OCI-M2 (cell line): ENCODE results near the gene BRD9.
"Not testable (repeated sequence)": the region's sequence is repeated elsewhere in the genome, so short reads cannot be mapped to it uniquely, and the experiment has no call there.

Source experiments
- DNase-seq: peaks from one replicate; lab custom pipeline; 2025; ENCODE audit not compliant: unreplicated experiment; lab: John Stamatoyannopoulos, UW

The BRD9 gene

GRCh38 chr5:923281-923873 lies 30.8 kb upstream of the BRD9 start:
- DNase-seq: peak; percentile 24

DNA sequence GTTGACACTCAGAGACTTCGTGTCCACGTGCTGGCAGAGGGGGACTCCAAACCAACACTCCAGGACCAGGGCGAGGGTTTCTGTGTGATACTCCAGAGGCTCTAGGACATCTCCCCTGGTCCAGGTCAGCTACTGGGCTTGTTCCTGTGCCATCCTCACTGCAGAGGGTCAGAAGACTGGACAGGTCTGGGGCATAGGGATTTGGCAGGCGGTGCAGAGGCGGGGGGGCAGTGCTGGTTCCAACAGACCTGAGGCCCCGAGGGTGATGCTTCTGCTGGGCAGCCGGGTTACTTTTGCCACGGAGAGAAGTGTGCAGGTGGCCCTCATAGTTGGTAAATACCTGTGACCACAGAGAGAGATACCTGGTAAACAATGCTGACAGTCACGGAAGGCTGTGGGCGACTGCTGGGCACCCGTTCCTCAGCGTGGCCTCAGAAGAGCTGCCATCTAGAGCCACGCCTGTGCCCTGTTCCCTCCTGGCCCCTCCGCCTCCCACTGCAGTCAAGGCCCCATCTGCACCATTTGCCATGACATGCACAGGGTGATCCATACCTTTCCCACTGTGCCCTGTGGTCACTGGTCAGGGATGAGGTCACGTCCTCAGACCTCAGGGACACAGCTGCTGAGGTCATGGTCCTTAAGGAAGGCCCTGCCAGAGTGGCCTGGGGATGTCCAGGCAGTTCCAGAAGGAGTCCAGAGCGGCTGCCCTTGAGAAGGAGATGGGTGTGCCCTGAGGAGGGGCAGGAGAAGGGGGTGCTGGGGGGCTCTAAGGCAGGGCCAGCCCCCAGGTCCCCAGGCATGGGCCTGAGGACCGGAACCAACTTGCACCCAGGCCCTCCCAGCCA lies 30.1 kb upstream of the BRD9 start:
- DNase-seq: no peak

DNA sequence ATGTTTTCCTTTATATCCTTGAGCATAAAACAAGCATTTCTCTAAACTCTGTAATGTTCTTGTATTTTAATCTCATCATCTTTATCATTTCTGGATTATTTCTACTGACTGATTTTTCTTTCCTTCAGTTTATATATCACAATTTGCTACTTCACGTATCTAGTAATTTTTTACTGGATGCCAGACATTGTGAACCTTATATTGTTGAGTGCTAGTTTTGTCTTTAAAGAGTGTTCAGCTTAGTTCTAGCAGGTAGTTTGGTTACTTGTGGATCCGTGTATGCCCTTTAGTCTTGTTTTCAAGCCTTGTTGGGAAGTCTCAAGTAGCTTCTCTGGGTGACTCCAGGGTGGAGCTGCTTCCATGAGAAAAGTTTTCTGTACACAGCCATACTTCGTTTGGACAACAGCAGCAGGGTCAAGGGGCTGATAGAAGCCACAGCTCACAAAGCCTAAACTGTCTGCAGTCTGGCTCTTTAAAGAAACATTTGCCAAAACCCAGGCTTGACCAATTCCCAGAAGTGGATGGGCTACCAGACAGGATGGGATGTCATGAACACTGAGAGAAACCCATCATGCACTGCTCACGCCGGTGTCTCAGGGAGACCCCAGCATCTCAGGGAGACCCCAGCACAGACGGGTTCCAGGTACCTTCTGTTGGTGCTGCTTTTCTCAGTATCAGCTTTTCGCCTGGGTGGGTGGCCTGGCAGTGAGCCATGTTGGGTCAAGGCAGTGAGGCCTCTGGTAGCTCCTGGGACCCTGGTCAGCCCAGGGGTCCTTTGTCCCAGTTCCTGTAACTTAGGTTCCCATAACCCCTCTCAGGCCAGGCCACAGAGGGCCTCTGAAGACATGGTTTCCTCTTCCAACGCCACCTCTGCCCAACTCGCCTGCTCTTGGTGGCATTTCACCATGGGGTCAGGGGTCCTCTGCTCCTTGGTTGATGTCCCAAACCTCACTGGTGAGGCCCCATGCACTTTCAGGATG lies 29.1 kb upstream of the BRD9 start:
- DNase-seq: no peak

GRCh38 chr5:920321-920720 lies 27.7 kb upstream of the BRD9 start:
- no peak for DNase-seq

- no peak for DNase-seq
These were observed 26.9 kb upstream of the BRD9 start for GRCh38 chr5:919356-920000.

- not testable (repeated sequence) for DNase-seq
These were observed 26.1 kb upstream of the BRD9 start for GRCh38 chr5:918717-919116.

GRCh38 chr5:916441-917293 lies 24.1 kb upstream of the BRD9 start:
- DNase-seq: no peak

DNA sequence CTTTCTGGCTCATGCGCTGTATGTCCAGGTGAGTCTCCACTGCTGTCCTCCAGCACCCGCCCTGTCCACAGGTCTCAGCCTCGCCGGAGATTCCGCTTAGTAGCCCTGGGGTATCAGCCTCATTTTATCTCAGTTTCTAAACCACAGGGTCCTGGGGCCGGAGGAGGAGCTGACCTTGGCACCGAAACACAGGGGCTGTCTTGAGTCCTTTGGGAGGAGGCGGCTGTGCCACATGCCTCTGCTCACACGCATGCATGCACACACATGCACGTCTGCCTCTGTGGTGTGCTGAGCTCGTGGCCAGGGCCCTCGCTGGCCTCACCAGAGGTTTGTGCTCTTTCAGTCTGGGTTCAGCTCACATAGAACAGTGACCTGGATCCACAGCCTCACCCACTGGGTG lies 23.3 kb upstream of the BRD9 start:
- no peak for DNase-seq

GRCh38 chr5:915346-915745 lies 22.7 kb upstream of the BRD9 start:
- not testable (repeated sequence) for DNase-seq

DNA sequence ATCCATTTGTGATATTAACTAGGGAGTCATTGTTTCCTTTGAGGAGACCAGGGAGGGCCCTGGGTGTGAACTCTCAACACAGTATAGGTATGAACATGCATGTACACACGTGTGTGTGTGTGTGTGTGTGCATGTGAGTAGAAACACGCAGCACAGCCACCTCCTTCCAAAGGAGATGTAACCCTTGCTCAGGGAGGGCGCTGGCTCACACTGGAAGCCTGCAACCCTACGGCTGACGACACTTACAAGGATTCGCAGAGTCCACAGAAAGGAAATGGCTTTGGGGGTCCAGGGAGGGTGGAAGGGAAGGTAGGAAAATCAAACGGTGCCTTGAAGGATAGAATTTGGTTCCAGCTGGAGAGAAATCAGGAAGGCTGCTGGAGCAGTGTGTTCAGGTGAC lies 22.0 kb upstream of the BRD9 start:
- DNase-seq: no peak

DNA sequence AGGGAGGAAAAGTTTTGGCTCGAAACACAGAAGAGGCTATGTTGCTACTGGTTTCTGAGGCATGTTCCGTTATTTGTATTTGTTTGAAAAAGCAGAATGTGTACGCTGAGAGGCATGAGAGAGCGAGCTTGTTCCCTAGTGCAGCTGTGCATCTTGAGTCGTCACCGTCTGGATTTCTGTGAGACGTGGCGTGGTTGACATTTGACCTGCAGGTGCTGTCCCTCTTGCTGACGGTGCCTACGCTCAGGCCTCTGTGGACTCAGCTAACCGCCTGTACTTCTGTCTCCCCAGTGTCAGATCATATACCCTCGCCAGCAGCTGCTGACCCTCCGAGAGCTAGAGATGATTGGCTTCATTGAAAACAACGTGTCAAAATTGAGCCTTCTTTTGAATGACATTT lies 21.6 kb upstream of the BRD9 start:
- DNase-seq: no peak

GRCh38 chr5:912280-913091 lies 19.9 kb upstream of the BRD9 start:
- no peak for DNase-seq

GRCh38 chr5:911601-912000 lies 19.0 kb upstream of the BRD9 start:
- DNase-seq: no peak

- DNase-seq: no peak
These were observed 18.2 kb upstream of the BRD9 start for GRCh38 chr5:910769-911160.

- no peak for DNase-seq
These were observed 17.6 kb upstream of the BRD9 start for GRCh38 chr5:909994-910768.

GRCh38 chr5:909086-909485 lies 16.5 kb upstream of the BRD9 start:
- no peak for DNase-seq

DNA sequence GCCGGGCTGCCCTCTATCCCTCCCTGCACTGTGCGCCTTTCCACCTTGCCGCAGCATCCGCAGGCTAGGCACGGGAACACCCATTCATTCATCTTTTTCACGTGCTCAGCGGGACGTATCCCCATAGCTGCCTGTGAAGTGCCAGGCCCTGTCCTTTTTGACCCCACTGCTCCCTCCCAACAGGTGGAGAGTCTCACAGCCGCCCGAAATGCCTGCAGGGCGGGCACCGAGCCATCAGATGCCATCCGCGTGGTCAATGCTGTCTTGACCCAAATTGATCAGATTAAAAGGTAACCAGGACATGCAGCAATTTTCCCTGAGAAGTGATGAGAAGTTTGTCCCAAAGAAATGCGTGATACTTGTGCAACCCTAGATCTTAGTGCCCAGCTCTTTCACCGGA lies 15.6 kb upstream of the BRD9 start:
- no peak for DNase-seq

GRCh38 chr5:907366-907910 lies 14.8 kb upstream of the BRD9 start:
- no peak for DNase-seq
